ENCODE measurements around the gene EFCAB6. TPM values are rescaled to one million over a fixed set of nuclear protein-coding genes. Genes with fewer than 3 reads are reported as not detected.

EFCAB6 gene
- total and polyA plus RNA-seq, 10 of the 15 experiments (the other 5 are each of a cell fraction or from before 2014, with no cell fraction given), result 0.05 to 0.42 (median 0.19) TPM

GRCh38 chr22:43487311-43488030, 324.6 kb downstream of the EFCAB6 start (continued):
- TF ChIP-seq CTCF (IDR thresholded peaks at IDR 0.05 in 2 of 3, conservative IDR thresholded peaks at IDR 0.05 in 1 of 3; ENCODE audit: control insufficient read depth in 2 of 3, extremely low read depth in 1 of 3, insufficient read depth in 1 of 3, low read depth in 3 of 3, low read length in 3 of 3) (no peak), TARDBP (IDR thresholded peaks at IDR 0.05; ENCODE audit: borderline replicate concordance) (no peak)

GRCh38 chr22:43485502-43486089, 326.5 kb downstream of the EFCAB6 start:
- intact Hi-C loops (cut with micrococcal nuclease; ENCODE audit: unreplicated experiment) (no loop called here), in situ Hi-C loops (cut with MboI) (no loop called here)
- no peaks in the 10 kb centered on the region for H4K20me1 ChIP-seq (ENCODE audit: control insufficient read depth, insufficient read depth)
- H3K4me2 ChIP-seq (ENCODE audit: control insufficient read depth, insufficient read depth), result no peak overlapping the region
- no TSS peak for BruUV-seq (replicated peaks)
- FAIRE-seq (no peak), DNase-seq (ENCODE audit: low read depth, low spot score) (no peak), ATAC-seq (no peak)
- no peaks in the 10 kb centered on the region for H3K9me3 ChIP-seq (replicated peaks; ENCODE audit: control insufficient read depth, insufficient read depth, low read length)
- no peaks in the 10 kb centered on the region for H3K79me2 ChIP-seq (ENCODE audit: control insufficient read depth, insufficient read depth, low read length)
- H3K27me3 ChIP-seq (replicated peaks in 1 of 2; ENCODE audit: control insufficient read depth in 2 of 2, insufficient read depth in 2 of 2, low read length in 1 of 2), result no peaks in the 10 kb centered on the region
- H3K27ac ChIP-seq (ENCODE audit: control insufficient read depth, insufficient read depth), result no peak overlapping the region
- SMC1A ChIA-PET (ENCODE audit: uncharacterized antibody, unreplicated experiment), result no interaction called here
- H2AFZ ChIP-seq (ENCODE audit: control insufficient read depth, low read depth, low read length), result no peak overlapping the region
- H3K9ac ChIP-seq (ENCODE audit: control insufficient read depth, insufficient read depth, low read length), result no peak overlapping the region
- WGBS (ENCODE audit: insufficient coverage, insufficient replicate concordance, low lambda C conversion rate, missing lambda C conversion rate), result 55% methylated on average over 20 of the region's 20 CpGs
- no peak overlapping the region for H3K4me3 ChIP-seq
- no peaks in the 10 kb centered on the region for H3K36me3 ChIP-seq (ENCODE audit: control insufficient read depth in 2 of 2, insufficient read depth in 2 of 2, low read length in 1 of 2)
- no peaks in the 10 kb centered on the region for H3K4me1 ChIP-seq (ENCODE audit: control insufficient read depth, insufficient read depth, low read length)
- POLR2A ChIA-PET, result no interaction called here
- CTCF ChIA-PET, result no interaction called here
- RAD21 ChIA-PET (ENCODE audit: unreplicated experiment), result no interaction called here
- TF ChIP-seq SMAD5 (IDR thresholded peaks at IDR 0.05; ENCODE audit: low read depth) (no peak), POLR2AphosphoS5 (IDR thresholded peaks at IDR 0.05; ENCODE audit: low read length) (no peak), EED (IDR thresholded peaks at IDR 0.05; ENCODE audit: low read depth) (no peak), POLR2A (IDR thresholded peaks at IDR 0.05; ENCODE audit: low read depth, low read length) (no peak), ZNF217 (IDR thresholded peaks at IDR 0.05) (no peak), BACH1 (IDR thresholded peaks at IDR 0.05; ENCODE audit: borderline replicate concordance) (no peak), IRF3 (IDR thresholded peaks at IDR 0.05) (no peak), BCLAF1 (IDR thresholded peaks at IDR 0.05) (no peak), TCF12 (IDR thresholded peaks at IDR 0.05; ENCODE audit: low read depth, low read length) (no peak), SIN3A (IDR thresholded peaks at IDR 0.05; ENCODE audit: low read depth, low read length) (no peak), SREBF1 (IDR thresholded peaks at IDR 0.05; ENCODE audit: low read length) (no peak), ELK1 (IDR thresholded peaks at IDR 0.05; ENCODE audit: low read depth, low read length) (no peak), FOS (IDR thresholded peaks at IDR 0.05; ENCODE audit: borderline replicate concordance, extremely low read depth, insufficient read length) (no peak)

All from GM12878 (cell line).